Measurements from ENCODE around the gene ISL2. TPM values are rescaled to one million over a fixed set of nuclear protein-coding genes. Genes with fewer than 3 reads are reported as not detected.

Gene ISL2
- total and polyA plus RNA-seq, 9 of the 15 experiments (the other 6 are each of a cell fraction or from before 2014, with no cell fraction given) = 0.15 to 23.7 (median 4.0) TPM

- TF ChIP-seq STAG1 (CRISPR knock-in tag; IDR thresholded peaks at IDR 0.05; ENCODE audit: borderline replicate concordance) = no peak
- TF ChIP-seq ZFP1 (CRISPR knock-in tag; IDR thresholded peaks at IDR 0.05) = no peak
- TF ChIP-seq, protein P1, sequence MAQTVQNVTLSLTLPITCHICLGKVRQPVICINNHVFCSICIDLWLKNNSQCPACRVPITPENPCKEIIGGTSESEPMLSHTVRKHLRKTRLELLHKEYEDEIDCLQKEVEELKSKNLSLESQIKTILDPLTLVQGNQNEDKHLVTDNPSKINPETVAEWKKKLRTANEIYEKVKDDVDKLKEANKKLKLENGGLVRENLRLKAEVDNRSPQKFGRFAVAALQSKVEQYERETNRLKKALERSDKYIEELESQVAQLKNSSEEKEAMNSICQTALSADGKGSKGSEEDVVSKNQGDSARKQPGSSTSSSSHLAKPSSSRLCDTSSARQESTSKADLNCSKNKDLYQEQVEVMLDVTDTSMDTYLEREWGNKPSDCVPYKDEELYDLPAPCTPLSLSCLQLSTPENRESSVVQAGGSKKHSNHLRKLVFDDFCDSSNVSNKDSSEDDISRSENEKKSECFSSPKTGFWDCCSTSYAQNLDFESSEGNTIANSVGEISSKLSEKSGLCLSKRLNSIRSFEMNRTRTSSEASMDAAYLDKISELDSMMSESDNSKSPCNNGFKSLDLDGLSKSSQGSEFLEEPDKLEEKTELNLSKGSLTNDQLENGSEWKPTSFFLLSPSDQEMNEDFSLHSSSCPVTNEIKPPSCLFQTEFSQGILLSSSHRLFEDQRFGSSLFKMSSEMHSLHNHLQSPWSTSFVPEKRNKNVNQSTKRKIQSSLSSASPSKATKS (CRISPR knock-in tag; IDR thresholded peaks at IDR 0.05) = no peak
- TF ChIP-seq HMG20B (CRISPR knock-in tag; IDR thresholded peaks at IDR 0.05) = no peak
Observed at GRCh38 chr15:76354823-76355440, 18.4 kb downstream of the ISL2 start (continued).

GRCh38 chr15:76358453-76358852, 21.9 kb downstream of the ISL2 start:
- in situ Hi-C loops (cut with MboI) = no loop called here
- Histone ChIP-seq H3K36me3 (ENCODE audit: control insufficient read depth, insufficient read depth, low read length) (no peaks in the 10 kb centered on the region), H3K4me2 (ENCODE audit: insufficient read depth, low read length) (no peak overlapping the region), H3K27ac (ENCODE audit: extremely low read depth, low read depth, low read length) (no peak overlapping the region), H2AFZ (ENCODE audit: low read depth, low read length) (no peak overlapping the region), H3K27me3 (ENCODE audit: control insufficient read depth in 2 of 2, insufficient read depth in 2 of 2, low read length in 2 of 2) (peaks cover 2 to 16% of the 10 kb centered on the region in 2 experiments; a peak in 3 of 5 replicates), H3K9me3 (replicated peaks; ENCODE audit: control insufficient read depth, insufficient read depth, low read depth, low read length) (no peaks in the 10 kb centered on the region), H4K20me1 (replicated peaks; ENCODE audit: control insufficient read depth, insufficient read depth, low read length) (no peaks in the 10 kb centered on the region), H3K9me1 (ENCODE audit: control insufficient read depth, insufficient read depth, low read length) (no peaks in the 10 kb centered on the region), H3K9ac (ENCODE audit: insufficient read depth in 1 of 2, low read depth in 2 of 2, low read length in 2 of 2) (no peak overlapping the region), H3K79me2 (ENCODE audit: control insufficient read depth, insufficient read depth, low read length) (no peaks in the 10 kb centered on the region), H3K4me1 (replicated peaks in 1 of 2; ENCODE audit: control insufficient read depth in 2 of 2, insufficient read depth in 2 of 2, low read length in 2 of 2) (no peaks in the 10 kb centered on the region; a peak in 1 of 5 replicates), H3K4me3 (no peak overlapping the region)
- no peak for FAIRE-seq
- ATAC-seq = no peak
- WGBS (ENCODE audit: insufficient coverage, low coverage, missing lambda C conversion rate) = 0% methylated on average over 3 of the region's 3 CpGs
- intact Hi-C loops (cut with micrococcal nuclease) = no loop called here
- ChIA-PET POLR2A (interaction anchor here (0.7 to 1.6 kb wide), 2 partner anchors 10 to 23 kb away, joined by 3 to 4 read pairs; no protein-coding TSS in a partner anchor), CTCF (ENCODE audit: low intra/inter-chr PET ratio) (no interaction called here)
- no TSS peak for BruUV-seq (replicated peaks)
- no peak for DNase-seq (ENCODE audit: extremely low read depth in 1 of 4, low spot score in 3 of 4)
- no peak for TF ChIP-seq GATA2 (CRISPR knock-in tag; IDR thresholded peaks at IDR 0.05)
- TF ChIP-seq MTA1 (IDR thresholded peaks at IDR 0.05; ENCODE audit: borderline replicate concordance) = no peak
- TF ChIP-seq XRCC4 (IDR thresholded peaks at IDR 0.05; ENCODE audit: extremely low read depth, insufficient read depth, insufficient read length) = no peak
- no peak for TF ChIP-seq ZNF707 (CRISPR knock-in tag; conservative IDR thresholded peaks at IDR 0.05)
- no peak for TF ChIP-seq MYC (IDR thresholded peaks at IDR 0.05; ENCODE audit: low read depth, low read length)
- TF ChIP-seq MYC (CRISPR knock-in tag; IDR thresholded peaks at IDR 0.05; ENCODE audit: borderline replicate concordance, low read depth) = no peak
- TF ChIP-seq TARDBP (IDR thresholded peaks at IDR 0.05) = no peak
- no peak for TF ChIP-seq ZSCAN32 (CRISPR knock-in tag; IDR thresholded peaks at IDR 0.05)
- no peak for TF ChIP-seq ZNF583 (CRISPR knock-in tag; IDR thresholded peaks at IDR 0.05)
- no peak for TF ChIP-seq RCOR1 (IDR thresholded peaks at IDR 0.05; ENCODE audit: borderline replicate concordance in 1 of 2, low read depth in 2 of 2, low read length in 2 of 2)
- no peak for TF ChIP-seq ATF7 (IDR thresholded peaks at IDR 0.05)
- TF ChIP-seq ZNF668 (CRISPR knock-in tag; IDR thresholded peaks at IDR 0.05) = no peak
- TF ChIP-seq RAD21 (CRISPR knock-in tag; conservative IDR thresholded peaks at IDR 0.05 in 1 of 2, IDR thresholded peaks at IDR 0.05 in 1 of 2) = no peak
- no peak for TF ChIP-seq THRAP3 (IDR thresholded peaks at IDR 0.05; ENCODE audit: borderline replicate concordance)
- no peak for TF ChIP-seq ESRRB (CRISPR knock-in tag; IDR thresholded peaks at IDR 0.05; ENCODE audit: borderline replicate concordance)
- TF ChIP-seq HMGXB4 (CRISPR knock-in tag; IDR thresholded peaks at IDR 0.05) = no peak
